Neural cell (in vitro differentiated cells): ENCODE results near the gene ZNF688. TPM values are rescaled to one million over a fixed set of nuclear protein-coding genes. Genes with fewer than 3 reads are reported as not detected.

ENCODE experiments used
- H2AFZ ChIP-seq: fragments of 200-600, 300-800 bp; sonication (generic), shearing (Covaris generic); 2 replicates; pipeline ENCODE4 v1.6.0; 2014; ENCODE audit warnings: low read depth, mild to moderate bottlenecking, antibody characterized with exemption, low read length, moderate library complexity
- H3F3A ChIP-seq: fragments of 200-600 bp; shearing (Covaris generic); 2 replicates; pipeline ENCODE4 v1.6.1; 2016; ENCODE audit warnings: mild to moderate bottlenecking, moderate library complexity, mixed read lengths, antibody characterized with exemption, low read length; ENCODE audit not compliant: insufficient read depth, poor library complexity, severe bottlenecking
- H3K27ac ChIP-seq: fragments of 200-600, 300-800 bp; sonication (generic), shearing (Covaris generic); 2 replicates; pipeline ENCODE4 v1.5.1; 2014; ENCODE audit warnings: mild to moderate bottlenecking, low read length, moderate library complexity
- H3K27me3 ChIP-seq: fragments of 300-800, 200-600 bp; sonication (generic), shearing (Covaris generic); 2 replicates; pipeline ENCODE4 v1.6.0; 2014; ENCODE audit warnings: mild to moderate bottlenecking, low read depth, low read length, moderate library complexity; ENCODE audit not compliant: insufficient read depth
- H3K36me3 ChIP-seq: fragments of 300-800, 200-600 bp; sonication (generic), shearing (Covaris generic); 2 replicates; pipeline ENCODE4 v1.5.1; 2014; ENCODE audit warnings: mild to moderate bottlenecking, antibody characterized with exemption, low read length, moderate library complexity; ENCODE audit not compliant: insufficient read depth
- H3K4me2 ChIP-seq: fragments of 300-800, 200-600 bp; sonication (generic), shearing (Covaris generic); 2 replicates; pipeline ENCODE4 v1.6.0; 2014; ENCODE audit warnings: mild to moderate bottlenecking, low read length
- H3K4me3 ChIP-seq: fragments of 300-800, 200-600 bp; sonication (generic), shearing (Covaris generic); 2 replicates; pipeline ENCODE4 v1.5.1; 2014; ENCODE audit warnings: mild to moderate bottlenecking, low read length, moderate library complexity
- H3K79me2 ChIP-seq: fragments of 200-600 bp; shearing (Covaris generic); replicated peaks from 2 replicates; pipeline ENCODE4 v1.6.0; 2014; ENCODE audit warnings: mild to moderate bottlenecking, low read length, moderate library complexity; ENCODE audit not compliant: insufficient read depth
- H3K9ac ChIP-seq: fragments of 300-800, 200-600 bp; sonication (generic), shearing (Covaris generic); 2 replicates; pipeline ENCODE4 v1.6.1; 2016; ENCODE audit warnings: mild to moderate bottlenecking, low read length, mixed read lengths
- H3K9me2 ChIP-seq: fragments of 200-600 bp; shearing (Covaris generic); 2 replicates; pipeline ENCODE4 v1.6.1; 2016; ENCODE audit warnings: mild to moderate bottlenecking, low read length, mixed read lengths; ENCODE audit not compliant: insufficient read depth
- H3K9me3 ChIP-seq: fragments of 200-600, 300-800 bp; sonication (generic), shearing (Covaris generic); 2 replicates; pipeline ENCODE4 v1.6.1; 2016; ENCODE audit warnings: mild to moderate bottlenecking, mixed run types, low read length, moderate library complexity, mixed read lengths
- H4K20me1 ChIP-seq: fragments of 200-600 bp; shearing (Covaris generic); 2 replicates; pipeline ENCODE4 v1.6.1; 2016; ENCODE audit warnings: mild to moderate bottlenecking, mixed run types; ENCODE audit not compliant: insufficient read depth
- EZH2 ChIP-seq: fragments of 200-600, 300-800 bp; shearing (Covaris generic), sonication (generic); IDR thresholded peaks from 2 replicates; pipeline ENCODE4 v1.6.1; 2014; ENCODE audit warnings: antibody characterized with exemption, low read length, borderline replicate concordance, mild to moderate bottlenecking; ENCODE audit not compliant: insufficient read depth, poor library complexity, severe bottlenecking
- MXI1 ChIP-seq: fragments of 450-650 bp; conservative IDR thresholded peaks from 2 replicates; pipeline ENCODE4 v1.6.1; 2014; ENCODE audit warnings: antibody characterized with exemption, mild to moderate bottlenecking; ENCODE audit not compliant: poor library complexity, severe bottlenecking
- POLR2AphosphoS5 ChIP-seq: IDR thresholded peaks from 2 replicates; pipeline ENCODE4 v1.6.1; 2012
- RAD21 ChIP-seq: fragments of 450-650 bp; conservative IDR thresholded peaks from 2 replicates; pipeline ENCODE4 v1.6.1; 2014; ENCODE audit warnings: antibody characterized with exemption, mild to moderate bottlenecking, moderate library complexity
- polyA plus RNA-seq: library from polyadenylated mRNA; depleted of rRNA; stranded (reverse); fragments of >200 nt; gene quantifications from 2 replicates; pipeline ENCODE4 v1.2.3, GENCODE V29; 2014
- TF ChIP-seq, protein P1 (sequence below): IDR thresholded peaks from 2 replicates; pipeline ENCODE4 v1.6.1; 2012; ENCODE audit warnings: borderline replicate concordance
- TF ChIP-seq, protein P2 (sequence below): fragments of 450-650 bp; IDR thresholded peaks from 2 replicates; pipeline ENCODE4 v1.5.1; 2014; ENCODE audit warnings: antibody characterized with exemption, mild to moderate bottlenecking, moderate library complexity; ENCODE audit not compliant: poor library complexity, severe bottlenecking

ZNF688 gene
- polyA plus RNA-seq, 1 donor from 2014 or later, result 28.4 TPM

DNA sequence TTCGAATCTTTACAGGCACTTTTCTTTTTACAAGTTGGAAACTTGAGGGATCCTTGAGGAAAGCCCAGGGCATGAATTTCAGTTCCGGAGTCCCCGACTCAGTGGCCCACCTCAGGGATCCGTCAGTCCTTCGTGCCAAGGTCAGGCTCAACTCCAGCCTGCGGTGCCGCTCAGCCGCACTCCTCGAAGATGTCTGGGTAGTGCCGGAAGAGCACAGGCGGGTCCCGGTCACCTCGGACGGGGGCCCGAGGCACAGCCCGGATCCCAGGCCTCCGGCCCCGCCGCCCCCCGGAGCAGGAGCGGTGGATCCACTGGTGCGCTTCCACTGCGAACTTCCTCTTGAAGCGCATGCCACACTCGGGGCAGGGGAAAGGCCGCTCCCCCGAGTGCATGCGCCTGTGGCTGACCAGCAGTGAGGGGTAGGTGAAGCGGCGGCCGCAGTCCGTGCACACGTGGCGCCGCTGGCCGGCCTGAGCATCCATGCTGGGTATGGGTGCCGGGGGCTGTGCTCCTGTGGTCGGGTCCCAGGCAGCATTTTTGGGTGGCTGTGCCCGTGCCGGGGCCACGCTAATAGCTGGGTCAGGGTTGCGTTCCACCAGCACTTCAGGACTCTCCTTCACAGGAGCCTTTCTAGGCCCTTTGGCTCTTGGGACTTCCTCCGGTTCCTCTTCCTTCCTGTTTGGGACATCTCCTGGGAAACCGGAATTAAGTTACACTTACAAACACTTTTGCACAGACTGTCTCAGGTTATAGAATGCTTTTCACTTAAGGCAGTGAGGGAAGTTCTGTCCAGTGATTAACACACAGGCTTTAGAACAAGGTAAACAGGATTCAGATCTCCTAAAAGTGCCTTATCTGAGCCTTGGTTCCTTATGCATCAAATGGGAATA lies 1.5 kb downstream of the ZNF688 start:
- Histone ChIP-seq H3K9me2 (no peaks in the 10 kb centered on the region), H3K27ac (peak overlapping the region; percentile 98), H4K20me1 (no peaks in the 10 kb centered on the region), H3K36me3 (no peaks in the 10 kb centered on the region), H3K79me2 (no peaks in the 10 kb centered on the region), H3K4me2 (no peak overlapping the region), H3F3A (peaks cover 7% of the 10 kb centered on the region), H3K4me3 (peak overlapping the region; percentile 43), H2AFZ (no peak overlapping the region), H3K9ac (no peak overlapping the region), H3K27me3 (no peaks in the 10 kb centered on the region), H3K9me3 (no peaks in the 10 kb centered on the region)
- no peak for TF ChIP-seq EZH2
- no peak for TF ChIP-seq POLR2AphosphoS5
- TF ChIP-seq, protein P1, sequence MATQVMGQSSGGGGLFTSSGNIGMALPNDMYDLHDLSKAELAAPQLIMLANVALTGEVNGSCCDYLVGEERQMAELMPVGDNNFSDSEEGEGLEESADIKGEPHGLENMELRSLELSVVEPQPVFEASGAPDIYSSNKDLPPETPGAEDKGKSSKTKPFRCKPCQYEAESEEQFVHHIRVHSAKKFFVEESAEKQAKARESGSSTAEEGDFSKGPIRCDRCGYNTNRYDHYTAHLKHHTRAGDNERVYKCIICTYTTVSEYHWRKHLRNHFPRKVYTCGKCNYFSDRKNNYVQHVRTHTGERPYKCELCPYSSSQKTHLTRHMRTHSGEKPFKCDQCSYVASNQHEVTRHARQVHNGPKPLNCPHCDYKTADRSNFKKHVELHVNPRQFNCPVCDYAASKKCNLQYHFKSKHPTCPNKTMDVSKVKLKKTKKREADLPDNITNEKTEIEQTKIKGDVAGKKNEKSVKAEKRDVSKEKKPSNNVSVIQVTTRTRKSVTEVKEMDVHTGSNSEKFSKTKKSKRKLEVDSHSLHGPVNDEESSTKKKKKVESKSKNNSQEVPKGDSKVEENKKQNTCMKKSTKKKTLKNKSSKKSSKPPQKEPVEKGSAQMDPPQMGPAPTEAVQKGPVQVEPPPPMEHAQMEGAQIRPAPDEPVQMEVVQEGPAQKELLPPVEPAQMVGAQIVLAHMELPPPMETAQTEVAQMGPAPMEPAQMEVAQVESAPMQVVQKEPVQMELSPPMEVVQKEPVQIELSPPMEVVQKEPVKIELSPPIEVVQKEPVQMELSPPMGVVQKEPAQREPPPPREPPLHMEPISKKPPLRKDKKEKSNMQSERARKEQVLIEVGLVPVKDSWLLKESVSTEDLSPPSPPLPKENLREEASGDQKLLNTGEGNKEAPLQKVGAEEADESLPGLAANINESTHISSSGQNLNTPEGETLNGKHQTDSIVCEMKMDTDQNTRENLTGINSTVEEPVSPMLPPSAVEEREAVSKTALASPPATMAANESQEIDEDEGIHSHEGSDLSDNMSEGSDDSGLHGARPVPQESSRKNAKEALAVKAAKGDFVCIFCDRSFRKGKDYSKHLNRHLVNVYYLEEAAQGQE, result no peak
- TF ChIP-seq RAD21, result no peak

DNA sequence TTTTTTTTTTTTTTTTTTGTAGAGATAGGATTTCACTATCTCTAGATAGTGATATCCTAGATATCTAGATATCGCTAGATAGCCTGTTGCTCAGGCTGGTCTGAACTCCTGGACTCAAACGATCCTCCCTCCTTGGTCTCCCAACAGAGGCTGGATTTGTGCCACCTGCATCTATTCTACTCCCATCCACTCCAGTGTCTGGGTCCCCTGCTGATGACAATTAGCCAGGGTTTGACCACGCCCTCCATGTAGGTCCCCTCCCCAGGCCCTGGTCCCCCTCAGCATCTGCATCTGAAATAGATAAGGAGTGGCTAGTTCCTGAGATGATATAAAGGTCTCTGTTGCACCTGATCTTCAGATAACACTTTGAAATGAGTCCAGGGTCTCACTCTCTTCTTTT lies 2.2 kb downstream of the ZNF688 start:
- Histone ChIP-seq H3K9ac (no peak overlapping the region), H3F3A (peaks cover 7% of the 10 kb centered on the region), H3K36me3 (no peaks in the 10 kb centered on the region), H3K9me3 (no peaks in the 10 kb centered on the region), H3K79me2 (no peaks in the 10 kb centered on the region), H4K20me1 (no peaks in the 10 kb centered on the region), H3K27me3 (no peaks in the 10 kb centered on the region), H3K4me3 (no peak overlapping the region), H2AFZ (no peak overlapping the region), H3K4me2 (no peak overlapping the region), H3K27ac (peak overlapping the region; percentile 76), H3K9me2 (no peaks in the 10 kb centered on the region)
- TF ChIP-seq, protein P1, result no peak
- TF ChIP-seq MXI1, result no peak
- TF ChIP-seq POLR2AphosphoS5, result no peak
- TF ChIP-seq, protein P2, sequence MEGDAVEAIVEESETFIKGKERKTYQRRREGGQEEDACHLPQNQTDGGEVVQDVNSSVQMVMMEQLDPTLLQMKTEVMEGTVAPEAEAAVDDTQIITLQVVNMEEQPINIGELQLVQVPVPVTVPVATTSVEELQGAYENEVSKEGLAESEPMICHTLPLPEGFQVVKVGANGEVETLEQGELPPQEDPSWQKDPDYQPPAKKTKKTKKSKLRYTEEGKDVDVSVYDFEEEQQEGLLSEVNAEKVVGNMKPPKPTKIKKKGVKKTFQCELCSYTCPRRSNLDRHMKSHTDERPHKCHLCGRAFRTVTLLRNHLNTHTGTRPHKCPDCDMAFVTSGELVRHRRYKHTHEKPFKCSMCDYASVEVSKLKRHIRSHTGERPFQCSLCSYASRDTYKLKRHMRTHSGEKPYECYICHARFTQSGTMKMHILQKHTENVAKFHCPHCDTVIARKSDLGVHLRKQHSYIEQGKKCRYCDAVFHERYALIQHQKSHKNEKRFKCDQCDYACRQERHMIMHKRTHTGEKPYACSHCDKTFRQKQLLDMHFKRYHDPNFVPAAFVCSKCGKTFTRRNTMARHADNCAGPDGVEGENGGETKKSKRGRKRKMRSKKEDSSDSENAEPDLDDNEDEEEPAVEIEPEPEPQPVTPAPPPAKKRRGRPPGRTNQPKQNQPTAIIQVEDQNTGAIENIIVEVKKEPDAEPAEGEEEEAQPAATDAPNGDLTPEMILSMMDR, result no peak
